Breast epithelium (tissue), 3 donors: Measurements from ENCODE around the gene ATP13A3.

ENCODE experiments used
- POLR2A ChIP-seq: fragments of 450-650 bp; IDR thresholded peaks from one replicate; pipeline ENCODE4 v1.6.1; 2016; ENCODE audit warnings: antibody characterized with exemption, mild to moderate bottlenecking, moderate library complexity
- TF ChIP-seq, protein P1 (sequence below), 3 donors: fragments of 450-650 bp; IDR thresholded peaks; one replicate each; pipeline ENCODE4 v1.5.1; 2016 to 2017; ENCODE audit warnings: antibody characterized with exemption in 3 of 3, mild to moderate bottlenecking in 3 of 3, moderate library complexity in 3 of 3

DNA sequence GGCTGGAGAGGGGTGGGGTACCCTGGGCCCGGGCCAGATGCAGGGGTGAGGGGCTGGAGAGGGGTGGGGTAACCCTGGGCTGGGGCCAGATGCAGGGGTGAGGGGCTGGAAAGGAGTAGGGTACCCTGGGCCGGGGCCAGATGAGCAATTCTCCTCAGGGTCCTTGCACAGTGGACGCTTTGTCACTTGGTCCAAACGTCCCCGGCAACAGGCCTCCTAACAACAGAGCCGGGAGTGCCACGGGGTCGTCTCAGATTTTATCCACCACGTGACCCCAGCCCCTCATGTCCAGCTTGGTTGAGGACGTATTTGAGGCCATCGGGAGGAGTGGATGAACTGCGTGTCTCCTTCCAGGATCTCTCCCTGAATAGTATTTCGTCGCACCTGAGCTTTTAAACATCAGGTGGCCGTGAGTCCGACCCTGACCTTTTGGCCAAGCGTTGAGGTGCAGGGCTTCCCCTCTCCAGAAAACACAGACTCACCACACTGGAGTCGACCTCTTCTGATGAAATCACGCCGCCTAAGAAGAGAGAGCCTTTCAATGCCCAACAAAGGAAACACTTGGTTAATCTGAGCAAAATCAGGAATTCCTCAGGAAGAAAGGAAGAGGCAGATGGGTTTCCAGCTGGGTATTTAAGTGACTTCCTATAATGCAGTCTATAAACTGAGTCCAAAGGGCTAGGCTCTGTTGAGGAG, 104.5 kb downstream of the ATP13A3 start:
- no peak for TF ChIP-seq POLR2A
- TF ChIP-seq, protein P1, sequence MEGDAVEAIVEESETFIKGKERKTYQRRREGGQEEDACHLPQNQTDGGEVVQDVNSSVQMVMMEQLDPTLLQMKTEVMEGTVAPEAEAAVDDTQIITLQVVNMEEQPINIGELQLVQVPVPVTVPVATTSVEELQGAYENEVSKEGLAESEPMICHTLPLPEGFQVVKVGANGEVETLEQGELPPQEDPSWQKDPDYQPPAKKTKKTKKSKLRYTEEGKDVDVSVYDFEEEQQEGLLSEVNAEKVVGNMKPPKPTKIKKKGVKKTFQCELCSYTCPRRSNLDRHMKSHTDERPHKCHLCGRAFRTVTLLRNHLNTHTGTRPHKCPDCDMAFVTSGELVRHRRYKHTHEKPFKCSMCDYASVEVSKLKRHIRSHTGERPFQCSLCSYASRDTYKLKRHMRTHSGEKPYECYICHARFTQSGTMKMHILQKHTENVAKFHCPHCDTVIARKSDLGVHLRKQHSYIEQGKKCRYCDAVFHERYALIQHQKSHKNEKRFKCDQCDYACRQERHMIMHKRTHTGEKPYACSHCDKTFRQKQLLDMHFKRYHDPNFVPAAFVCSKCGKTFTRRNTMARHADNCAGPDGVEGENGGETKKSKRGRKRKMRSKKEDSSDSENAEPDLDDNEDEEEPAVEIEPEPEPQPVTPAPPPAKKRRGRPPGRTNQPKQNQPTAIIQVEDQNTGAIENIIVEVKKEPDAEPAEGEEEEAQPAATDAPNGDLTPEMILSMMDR (IDR thresholded peaks at IDR 0.05), result no peak
